ENCODE data around the gene SCNN1B. TPM values are rescaled to one million over a fixed set of nuclear protein-coding genes. Genes with fewer than 3 reads are reported as not detected.

SCNN1B gene
- total and polyA plus RNA-seq, 12 donors: 0.11 to 0.38 (median 0.22) TPM; not detected in 4

DNA sequence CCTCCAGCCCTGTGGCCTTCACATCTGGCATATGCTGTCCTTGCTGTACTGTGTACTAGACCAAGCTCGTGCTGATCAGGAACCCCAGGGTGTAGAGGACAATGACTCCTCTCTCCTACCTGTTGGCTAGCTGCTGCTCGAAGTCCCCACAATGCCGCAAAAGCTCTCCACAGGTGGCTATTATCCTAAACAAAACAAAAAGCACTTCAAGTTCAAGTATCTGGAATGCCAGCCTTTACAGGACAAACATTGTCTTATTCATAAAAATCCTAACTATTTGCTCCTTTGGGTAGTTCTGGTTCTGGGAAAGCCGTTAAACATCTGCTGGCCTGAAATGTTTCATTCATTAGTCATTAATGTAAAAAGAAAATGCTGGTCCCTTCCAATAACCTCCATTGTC, 108.1 kb downstream of the SCNN1B start:
- 90 to 92% methylated on average over 4 of the region's 4 CpGs for WGBS, 2 donors
- H3K4me1 ChIP-seq: peaks cover 0 to 12% (median 3%) of the 10 kb centered on the region in 9 donors
- no peaks in the 10 kb centered on the region for H3K27me3 ChIP-seq
- H3K27ac ChIP-seq: no peak overlapping the region
- no peak for TF ChIP-seq CTCF (IDR thresholded peaks at IDR 0.05)
- peaks cover 0 to 91% (median 63%) of the 10 kb centered on the region in 9 donors for H3K36me3 ChIP-seq
- DNase-seq (no peak), ATAC-seq (no peak)
- no peaks in the 10 kb centered on the region for H3K9me3 ChIP-seq
- intact Hi-C loops (cut with DNase I): no loop called here
- no peak overlapping the region for H3K4me3 ChIP-seq

DNA sequence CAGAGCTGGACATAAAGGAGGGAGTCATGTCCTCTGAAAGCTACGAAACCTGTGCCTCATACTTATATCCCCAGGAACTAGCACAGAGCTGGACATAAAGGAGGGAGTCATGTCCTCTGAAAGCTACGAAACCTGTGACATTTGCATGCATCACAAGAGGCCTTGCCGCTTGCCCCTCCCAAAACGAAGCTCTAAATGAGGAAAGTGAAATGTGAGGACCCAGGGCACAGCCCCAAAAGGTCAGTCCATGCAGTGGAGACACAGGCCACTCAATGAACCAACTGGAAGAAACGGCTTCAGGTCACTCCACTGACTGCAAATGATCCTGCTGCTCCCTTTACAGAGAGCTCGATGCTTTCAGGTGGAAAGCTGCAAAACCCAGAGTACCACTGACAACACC, 112.6 kb downstream of the SCNN1B start:
- Histone ChIP-seq H3K36me3 (peaks cover 0 to 99% (median 70%) of the 10 kb centered on the region in 9 donors), H3K9me3 (no peaks in the 10 kb centered on the region), H3K4me1 (no peaks in the 10 kb centered on the region), H3K27me3 (no peaks in the 10 kb centered on the region), H3K27ac (no peak overlapping the region), H3K4me3 (no peak overlapping the region)
- intact Hi-C loops (cut with DNase I): no loop called here
- ATAC-seq (no peak), DNase-seq (no peak)
- TF ChIP-seq CTCF (IDR thresholded peaks at IDR 0.05): no peak
- WGBS, 2 donors: 90 to 92% methylated on average over 6 of the region's 6 CpGs

GRCh38 chr16:23416816-23417215, 114.7 kb downstream of the SCNN1B start:
- WGBS, 2 donors: 59 to 78% methylated on average over 7 of the region's 7 CpGs

DNA sequence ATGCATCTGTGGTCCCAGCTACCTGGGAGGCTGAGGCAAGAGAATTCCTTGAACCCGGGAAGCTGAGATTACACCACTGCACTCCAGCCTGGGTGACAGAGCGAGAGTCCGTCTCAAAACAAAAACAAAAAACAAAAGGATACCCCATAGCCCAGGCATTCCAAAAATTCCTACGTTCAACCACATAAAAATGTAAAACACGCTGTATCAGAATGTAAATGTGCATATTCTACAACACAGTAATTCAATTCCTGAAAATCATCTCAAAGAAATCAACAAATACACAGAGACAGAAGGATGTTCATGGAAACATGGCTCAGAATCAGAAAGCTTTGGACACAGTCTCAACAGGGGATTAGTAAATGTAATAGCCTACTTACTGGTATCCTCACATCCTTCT, 117.9 kb downstream of the SCNN1B start:
- Histone ChIP-seq H3K27me3 (no peaks in the 10 kb centered on the region), H3K9me3 (no peaks in the 10 kb centered on the region), H3K4me1 (peaks cover 0 to 19% (median 9%) of the 10 kb centered on the region in 9 donors), H3K4me3 (no peak overlapping the region), H3K27ac (no peak overlapping the region), H3K36me3 (peaks cover 0 to 74% (median 33%) of the 10 kb centered on the region in 9 donors)
- intact Hi-C loops (cut with DNase I): loop anchor here in 1 of 10 donors (10.0 kb wide), 1 partner anchor 55 kb away; no protein-coding TSS in a partner anchor
- ATAC-seq (no peak), DNase-seq (no peak)
- TF ChIP-seq CTCF (IDR thresholded peaks at IDR 0.05): no peak
- WGBS, 2 donors: 93 to 94% methylated on average over 5 of the region's 5 CpGs

More at GRCh38 chr16:23416816-23417215, 114.7 kb downstream of the SCNN1B start:
- no peaks in the 10 kb centered on the region for H3K27me3 ChIP-seq
- ATAC-seq: no peak
- TF ChIP-seq CTCF (IDR thresholded peaks at IDR 0.05): no peak
- no peak for DNase-seq
- H3K4me1 ChIP-seq: no peaks in the 10 kb centered on the region
- H3K9me3 ChIP-seq: no peaks in the 10 kb centered on the region
- H3K4me3 ChIP-seq: no peak overlapping the region
- H3K36me3 ChIP-seq: peaks cover 0 to 93% (median 61%) of the 10 kb centered on the region in 9 donors
- no peak overlapping the region for H3K27ac ChIP-seq
- intact Hi-C loops (cut with DNase I): no loop called here

All from heart right ventricle (tissue), 16 donors.